Measurements from ENCODE around the gene UROS.

DNA sequence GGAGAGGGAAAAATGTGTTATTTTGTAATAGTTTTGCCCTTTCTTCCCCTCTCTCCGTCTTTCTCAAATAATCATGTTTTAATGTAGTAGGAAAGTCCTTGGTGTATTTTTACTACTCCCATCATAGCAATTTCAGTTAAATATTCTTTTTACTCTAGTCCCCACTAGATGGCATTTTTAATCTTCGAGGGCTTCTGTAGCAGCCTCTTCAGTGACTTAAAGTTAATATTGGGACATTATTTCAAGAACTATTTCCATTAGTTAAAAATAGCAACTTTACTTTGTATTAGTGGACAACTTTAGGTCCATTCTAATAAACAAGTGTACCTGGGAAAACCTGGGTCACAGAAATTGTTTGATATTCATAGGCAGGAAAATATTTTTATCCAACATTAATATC, 80.6 kb downstream of the UROS start:
- TF ChIP-seq, protein P1, sequence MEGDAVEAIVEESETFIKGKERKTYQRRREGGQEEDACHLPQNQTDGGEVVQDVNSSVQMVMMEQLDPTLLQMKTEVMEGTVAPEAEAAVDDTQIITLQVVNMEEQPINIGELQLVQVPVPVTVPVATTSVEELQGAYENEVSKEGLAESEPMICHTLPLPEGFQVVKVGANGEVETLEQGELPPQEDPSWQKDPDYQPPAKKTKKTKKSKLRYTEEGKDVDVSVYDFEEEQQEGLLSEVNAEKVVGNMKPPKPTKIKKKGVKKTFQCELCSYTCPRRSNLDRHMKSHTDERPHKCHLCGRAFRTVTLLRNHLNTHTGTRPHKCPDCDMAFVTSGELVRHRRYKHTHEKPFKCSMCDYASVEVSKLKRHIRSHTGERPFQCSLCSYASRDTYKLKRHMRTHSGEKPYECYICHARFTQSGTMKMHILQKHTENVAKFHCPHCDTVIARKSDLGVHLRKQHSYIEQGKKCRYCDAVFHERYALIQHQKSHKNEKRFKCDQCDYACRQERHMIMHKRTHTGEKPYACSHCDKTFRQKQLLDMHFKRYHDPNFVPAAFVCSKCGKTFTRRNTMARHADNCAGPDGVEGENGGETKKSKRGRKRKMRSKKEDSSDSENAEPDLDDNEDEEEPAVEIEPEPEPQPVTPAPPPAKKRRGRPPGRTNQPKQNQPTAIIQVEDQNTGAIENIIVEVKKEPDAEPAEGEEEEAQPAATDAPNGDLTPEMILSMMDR (IDR thresholded peaks at IDR 0.05; ENCODE audit: borderline replicate concordance, extremely low read depth, low read length, poor library complexity, severe bottlenecking) = peak; percentile 19
- no peak for TF ChIP-seq EZH2 (IDR thresholded peaks at IDR 0.05; ENCODE audit: borderline replicate concordance, low read depth, low read length, severe bottlenecking)
